Motor neuron (in vitro differentiated cells): ENCODE results near the gene AHRR. TPM values are rescaled to one million over a fixed set of nuclear protein-coding genes. Genes with fewer than 3 reads are reported as not detected.
"Not testable (repeated sequence)": the region's sequence is repeated elsewhere in the genome, so short reads cannot be mapped to it uniquely, and the experiment has no call there.

Source experiments
- ATAC-seq, 8 experiments: fragments of 200-7000 bp; cut with Tn5 transposase; replicated peaks in 6 of 8; 2 replicates each; pipeline ENCODE4 v1.8.0; 2021; ENCODE audit warnings: mild to moderate bottlenecking in 8 of 8, moderate library complexity in 8 of 8
- H3K27ac ChIP-seq, 2 donors: fragments of 250-450 bp; sonication (Bioruptor Pico); 2 replicates each; pipeline ENCODE4 v1.9.0; 2021; ENCODE audit warnings: antibody characterized with exemption in 2 of 2, mild to moderate bottlenecking in 2 of 2, moderate library complexity in 1 of 2
- H3K4me1 ChIP-seq, 2 donors: fragments of 250-450 bp; sonication (Bioruptor Pico); replicated peaks in 1 of 2; 2 replicates each; pipeline ENCODE4 v1.6.1; 2021; ENCODE audit warnings: antibody characterized with exemption in 2 of 2, mild to moderate bottlenecking in 2 of 2, moderate library complexity in 1 of 2
- H3K4me3 ChIP-seq, 5 donors: fragments of 250-450 bp; sonication (Bioruptor Pico); 2 replicates each; pipeline ENCODE4 v1.9.0; 2021; ENCODE audit warnings: antibody characterized with exemption in 5 of 5, mild to moderate bottlenecking in 5 of 5, moderate library complexity in 4 of 5
- WGBS, 10 experiments: fragments of 450-650 bp; shearing (Covaris generic); methylation state at CpG; one replicate each; pipeline ENCODE4 v1.0.0; 2022; 5-methylcytosine and 5-hydroxymethylcytosine counted together
- in situ Hi-C, 9 experiments: fragments of 400-800 bp; cut with MboI; loops; one replicate each; pipeline ENCODE4 v1.15.0; 2021; ENCODE audit warnings: low sequenced_read_pairs in 9 of 9, low pct_unique_long_range_greater_than_20kb in 2 of 9; ENCODE audit not compliant: unreplicated experiment in 9 of 9
- total RNA-seq, 8 experiments: library from RNA; unstranded; fragments of 300-600 nt; gene quantifications; 2 replicates each; pipeline versions ENCODE4 v1.2.3 to v1.2.4, GENCODE V29; 2022

AHRR gene
- total RNA-seq, 8 experiments from 2014 or later, result 1.1 to 24.0 (median 1.6) TPM

GRCh38 chr5:377326-377981 lies 55.9 kb downstream of the AHRR start:
- H3K4me1 ChIP-seq, result peaks cover 21 to 27% of the 10 kb centered on the region in 2 donors
- 60 to 100% (median 93%) methylated on average over 1 to 3 of the region's 10 CpGs; no CpG with 5 or more reads in 7 of the 10 experiments for WGBS, 10 experiments
- no peak overlapping the region for H3K4me3 ChIP-seq
- no peak for ATAC-seq
- no peak overlapping the region for H3K27ac ChIP-seq
- in situ Hi-C loops, result no loop called here

- in situ Hi-C loops, result no loop called here
- H3K4me3 ChIP-seq, result no peak overlapping the region
- WGBS, 10 experiments, result 71 to 100% (median 85%) methylated on average over 1 to 3 of the region's 8 CpGs; no CpG with 5 or more reads in 4 of the 10 experiments
- no peak for ATAC-seq
- peaks cover 11 to 18% of the 10 kb centered on the region in 2 donors for H3K4me1 ChIP-seq
- H3K27ac ChIP-seq, result no peak overlapping the region
These were observed 56.9 kb downstream of the AHRR start for GRCh38 chr5:378301-378891.

GRCh38 chr5:378976-379742 lies 57.6 kb downstream of the AHRR start:
- peak in 2 of 8 experiments; percentile 80 to 84 for ATAC-seq

GRCh38 chr5:380701-381309 lies 59.3 kb downstream of the AHRR start:
- Histone ChIP-seq H3K4me1 (no peaks in the 10 kb centered on the region), H3K4me3 (no peak overlapping the region), H3K27ac (no peak overlapping the region)
- in situ Hi-C loops, result no loop called here
- WGBS, 10 experiments, result 21 to 100% (median 80%) methylated on average over 1 to 2 of the region's 2 CpGs; no CpG with 5 or more reads in 2 of the 10 experiments
- no peak for ATAC-seq

More at GRCh38 chr5:378976-379742, 57.6 kb downstream of the AHRR start:
- 17 to 100% (median 79%) methylated on average over 1 to 11 of the region's 16 CpGs for WGBS, 10 experiments
- Histone ChIP-seq H3K27ac (no peak overlapping the region), H3K4me1 (peaks cover 6 to 10% of the 10 kb centered on the region in 2 donors), H3K4me3 (no peak overlapping the region)
- in situ Hi-C loops, result no loop called here

- no peak overlapping the region for H3K27ac ChIP-seq
- no peaks in the 10 kb centered on the region for H3K4me1 ChIP-seq
- in situ Hi-C loops, result no loop called here
- H3K4me3 ChIP-seq, result no peak overlapping the region
- ATAC-seq, result no peak
These were observed 61.6 kb downstream of the AHRR start for GRCh38 chr5:383066-383465.

GRCh38 chr5:383621-384020 lies 62.1 kb downstream of the AHRR start:
- Histone ChIP-seq H3K4me1 (no peaks in the 10 kb centered on the region), H3K4me3 (no peak overlapping the region), H3K27ac (no peak overlapping the region)
- 29 to 100% (median 72%) methylated on average over 1 to 3 of the region's 3 CpGs for WGBS, 10 experiments
- in situ Hi-C loops, result no loop called here
- ATAC-seq, result no peak

- in situ Hi-C loops, result not testable (repeated sequence)
These were observed 63.1 kb downstream of the AHRR start for GRCh38 chr5:384576-384975.

GRCh38 chr5:385321-385720 lies 63.8 kb downstream of the AHRR start:
- in situ Hi-C loops, result no loop called here
- 83 to 100% (median 100%) methylated on average over 1 of the region's 1 CpG; no CpG with 5 or more reads in 5 of the 10 experiments for WGBS, 10 experiments
- Histone ChIP-seq H3K4me1 (peaks cover 5 to 8% of the 10 kb centered on the region in 2 donors), H3K27ac (no peak overlapping the region), H3K4me3 (no peak overlapping the region)
- ATAC-seq, result no peak

More at GRCh38 chr5:384576-384975, 63.1 kb downstream of the AHRR start:
- H3K27ac ChIP-seq, H3K4me3 ChIP-seq, H3K4me1 ChIP-seq, ATAC-seq: not testable (repeated sequence)
- WGBS, 10 experiments, result 86 to 100% (median 89%) methylated on average over 3 to 7 of the region's 7 CpGs; no CpG with 5 or more reads in 4 of the 10 experiments

GRCh38 chr5:386432-387341 lies 65.2 kb downstream of the AHRR start:
- 74 to 100% (median 81%) methylated on average over 1 to 7 of the region's 18 CpGs; no CpG with 5 or more reads in 3 of the 10 experiments for WGBS, 10 experiments
- peaks cover 13 to 14% of the 10 kb centered on the region in 2 donors for H3K4me1 ChIP-seq
- H3K27ac ChIP-seq, result no peak overlapping the region
- peak in 2 of 8 experiments; percentile 30 to 43 for ATAC-seq
- H3K4me3 ChIP-seq, result no peak overlapping the region
- in situ Hi-C loops, result no loop called here

- in situ Hi-C loops, result no loop called here
- peaks cover 16 to 17% of the 10 kb centered on the region in 2 donors for H3K4me1 ChIP-seq
- H3K4me3 ChIP-seq, result no peak overlapping the region
- WGBS, 10 experiments, result 50 to 100% (median 80%) methylated on average over 1 to 8 of the region's 18 CpGs; no CpG with 5 or more reads in 3 of the 10 experiments
- H3K27ac ChIP-seq, result no peak overlapping the region
- no peak for ATAC-seq
These were observed 66.2 kb downstream of the AHRR start for GRCh38 chr5:387491-388265.

GRCh38 chr5:388266-389196 lies 67.0 kb downstream of the AHRR start:
- in situ Hi-C loops, result no loop called here
- H3K4me3 ChIP-seq, result no peak overlapping the region
- peaks cover 24 to 25% of the 10 kb centered on the region in 2 donors for H3K4me1 ChIP-seq
- WGBS, 10 experiments, result 92 to 100% (median 100%) methylated on average over 1 to 11 of the region's 34 CpGs; no CpG with 5 or more reads in 4 of the 10 experiments
- no peak for ATAC-seq
- no peak overlapping the region for H3K27ac ChIP-seq
